Cardiac muscle cell (in vitro differentiated cells and primary cell): ENCODE results near the gene ADAMTS6. TPM values are rescaled to one million over a fixed set of nuclear protein-coding genes. Genes with fewer than 3 reads are reported as not detected.
"Not testable (repeated sequence)": the region's sequence is repeated elsewhere in the genome, so short reads cannot be mapped to it uniquely, and the experiment has no call there.

Experiments used
- DNase-seq, 2 donors: peaks; one replicate each; pipeline versions ENCODE4 v3.0.0 to v3.0.0-alpha.2; 2010 to 2017; ENCODE audit warnings: low read depth in 1 of 2, low spot score in 1 of 2
- H3K27ac ChIP-seq: fragments of 200-600 bp; sonication (generic); 2 replicates; pipeline ENCODE4 v1.5.1; 2016
- H3K27me3 ChIP-seq: fragments of 200-600 bp; sonication (generic); 2 replicates; pipeline ENCODE4 v1.6.0; 2016; ENCODE audit warnings: control low read depth
- H3K36me3 ChIP-seq: fragments of 200-600 bp; sonication (generic); 2 replicates; pipeline ENCODE4 v1.5.1; 2016; ENCODE audit warnings: control low read depth
- H3K4me1 ChIP-seq: fragments of 200-600 bp; sonication (generic); 2 replicates; pipeline ENCODE4 v1.8.1; 2017; ENCODE audit warnings: low read depth, mild to moderate bottlenecking, mixed run types
- H3K4me3 ChIP-seq: fragments of 200-600 bp; sonication (generic); 2 replicates; pipeline ENCODE4 v1.5.1; 2016; ENCODE audit warnings: mild to moderate bottlenecking
- H3K9me3 ChIP-seq: fragments of 200-600 bp; sonication (generic); 2 replicates; pipeline ENCODE4 v1.5.1; 2017; ENCODE audit warnings: low read depth, mild to moderate bottlenecking, control low read depth
- polyA plus RNA-seq: library from polyadenylated mRNA; unstranded; fragments of >200 nt; fragmentation: Nextera tagmentation; extraction: Ambion mirVana; gene quantifications from 2 replicates; pipeline ENCODE4 v1.2.1, GENCODE V29; 2016
- total RNA-seq: library from RNA; depleted of rRNA; stranded (reverse); fragments of >200 nt; gene quantifications from 2 replicates; pipeline ENCODE4 v1.2.3, GENCODE V29; 2016
- TF ChIP-seq, protein P1 (sequence below): IDR thresholded peaks from 2 replicates; pipeline ENCODE4 v1.5.1; 2012; ENCODE audit warnings: low read depth, mild to moderate bottlenecking, low read length

The ADAMTS6 gene
- total and polyA plus RNA-seq, 2 experiments from 2014 or later, result 3.3 to 21.2 TPM

DNA sequence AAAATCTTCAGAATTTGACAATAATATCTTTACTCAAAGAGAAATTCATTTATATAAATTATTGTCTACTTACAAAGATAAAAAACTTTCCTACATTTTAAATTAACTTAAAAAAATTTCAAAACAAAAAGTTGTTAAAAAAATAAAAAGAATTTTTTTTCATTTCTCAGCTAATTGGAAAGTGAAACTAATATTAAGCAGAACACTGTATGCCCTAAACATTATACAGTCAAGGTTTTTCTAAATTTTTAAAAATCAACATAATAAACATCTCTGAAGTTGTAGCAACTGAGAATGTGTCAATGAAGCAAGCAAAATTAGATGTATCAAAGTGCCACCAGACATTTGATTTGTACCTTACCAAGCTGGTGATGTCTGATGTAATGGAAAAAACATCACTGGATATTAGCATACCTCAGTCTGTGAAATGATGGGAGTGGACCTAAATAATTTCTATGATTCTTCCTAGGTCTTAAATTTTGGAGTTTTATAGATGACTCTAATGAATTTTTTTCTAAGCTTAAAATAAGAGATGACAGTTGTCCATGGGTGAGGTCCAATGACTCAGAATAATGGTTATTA, 290.1 kb downstream of the ADAMTS6 start:
- Histone ChIP-seq H3K4me1 (no peaks in the 10 kb centered on the region), H3K27ac (no peak overlapping the region), H3K36me3 (peaks cover 2% of the 10 kb centered on the region), H3K9me3 (no peaks in the 10 kb centered on the region), H3K4me3 (no peak overlapping the region), H3K27me3 (no peaks in the 10 kb centered on the region)
- TF ChIP-seq, protein P1, sequence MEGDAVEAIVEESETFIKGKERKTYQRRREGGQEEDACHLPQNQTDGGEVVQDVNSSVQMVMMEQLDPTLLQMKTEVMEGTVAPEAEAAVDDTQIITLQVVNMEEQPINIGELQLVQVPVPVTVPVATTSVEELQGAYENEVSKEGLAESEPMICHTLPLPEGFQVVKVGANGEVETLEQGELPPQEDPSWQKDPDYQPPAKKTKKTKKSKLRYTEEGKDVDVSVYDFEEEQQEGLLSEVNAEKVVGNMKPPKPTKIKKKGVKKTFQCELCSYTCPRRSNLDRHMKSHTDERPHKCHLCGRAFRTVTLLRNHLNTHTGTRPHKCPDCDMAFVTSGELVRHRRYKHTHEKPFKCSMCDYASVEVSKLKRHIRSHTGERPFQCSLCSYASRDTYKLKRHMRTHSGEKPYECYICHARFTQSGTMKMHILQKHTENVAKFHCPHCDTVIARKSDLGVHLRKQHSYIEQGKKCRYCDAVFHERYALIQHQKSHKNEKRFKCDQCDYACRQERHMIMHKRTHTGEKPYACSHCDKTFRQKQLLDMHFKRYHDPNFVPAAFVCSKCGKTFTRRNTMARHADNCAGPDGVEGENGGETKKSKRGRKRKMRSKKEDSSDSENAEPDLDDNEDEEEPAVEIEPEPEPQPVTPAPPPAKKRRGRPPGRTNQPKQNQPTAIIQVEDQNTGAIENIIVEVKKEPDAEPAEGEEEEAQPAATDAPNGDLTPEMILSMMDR, result no peak
- peak in 1 of 2 donors; percentile 44 for DNase-seq

DNA sequence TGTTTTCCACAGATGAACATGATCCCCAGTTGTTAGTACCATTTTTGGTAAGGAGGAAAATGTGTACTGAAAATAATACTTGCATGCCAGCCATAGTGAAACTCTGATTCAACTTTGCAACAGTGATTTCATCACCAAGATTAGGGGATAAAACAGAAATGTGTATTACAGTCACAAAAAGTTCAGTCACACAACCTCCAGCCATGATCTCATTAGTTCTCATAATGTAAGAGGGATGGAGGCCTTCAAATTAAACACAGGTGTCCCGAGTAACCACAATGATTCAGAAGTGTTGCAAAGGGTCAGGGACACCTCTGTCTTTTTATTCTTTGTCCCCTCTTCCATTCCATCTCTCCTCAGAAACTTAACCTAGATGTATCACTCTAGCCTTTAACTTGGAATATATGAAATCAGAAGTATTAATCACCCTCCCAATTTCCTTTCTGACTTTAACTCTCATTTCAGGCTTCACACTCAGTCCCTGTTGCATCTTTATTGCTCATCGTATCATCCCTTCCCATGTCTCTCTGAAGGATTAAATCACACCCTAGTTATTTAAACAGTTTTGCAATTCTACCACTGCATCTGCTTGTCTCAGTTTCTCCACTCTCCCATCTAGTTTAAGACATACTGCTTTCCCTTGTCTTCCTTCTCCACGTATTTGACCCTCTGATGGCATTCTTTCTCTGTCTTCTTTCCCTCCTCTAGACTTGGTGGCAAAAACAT, 291.2 kb downstream of the ADAMTS6 start:
- peak in 1 of 2 donors; percentile 89 for DNase-seq
- TF ChIP-seq, protein P1, result no peak
- Histone ChIP-seq H3K27ac (no peak overlapping the region), H3K4me3 (no peak overlapping the region), H3K27me3 (no peaks in the 10 kb centered on the region), H3K36me3 (no peaks in the 10 kb centered on the region), H3K9me3 (no peaks in the 10 kb centered on the region), H3K4me1 (no peaks in the 10 kb centered on the region)

DNA sequence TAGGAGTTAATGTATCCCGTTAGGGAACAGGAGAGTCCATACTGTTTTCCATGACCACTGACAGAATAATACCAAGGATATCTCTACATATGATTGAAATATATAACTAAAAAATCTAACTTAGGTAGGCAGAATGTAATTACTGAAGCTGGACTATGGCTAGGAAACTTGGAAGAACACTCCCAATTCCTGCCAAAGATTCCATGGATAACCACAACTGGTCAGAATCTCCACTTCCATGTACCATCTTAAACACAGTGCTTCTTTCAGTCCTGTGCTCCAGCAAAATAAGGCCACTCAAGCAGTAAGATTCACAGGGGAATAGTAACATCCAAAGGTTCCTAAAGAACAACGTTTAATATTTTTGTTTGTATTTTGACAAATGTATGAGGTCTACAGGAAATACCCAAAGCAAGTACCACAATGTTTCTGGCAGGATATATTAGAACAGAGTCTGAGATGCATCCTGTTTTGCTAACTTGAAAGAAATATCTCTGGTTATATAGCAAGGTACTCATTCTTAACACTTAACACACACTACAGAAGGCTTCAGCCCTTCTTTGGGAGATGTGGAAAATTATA, 295.0 kb downstream of the ADAMTS6 start:
- no peaks in the 10 kb centered on the region for H3K36me3 ChIP-seq
- DNase-seq, result no peak
- H3K27ac ChIP-seq, result no peak overlapping the region

DNA sequence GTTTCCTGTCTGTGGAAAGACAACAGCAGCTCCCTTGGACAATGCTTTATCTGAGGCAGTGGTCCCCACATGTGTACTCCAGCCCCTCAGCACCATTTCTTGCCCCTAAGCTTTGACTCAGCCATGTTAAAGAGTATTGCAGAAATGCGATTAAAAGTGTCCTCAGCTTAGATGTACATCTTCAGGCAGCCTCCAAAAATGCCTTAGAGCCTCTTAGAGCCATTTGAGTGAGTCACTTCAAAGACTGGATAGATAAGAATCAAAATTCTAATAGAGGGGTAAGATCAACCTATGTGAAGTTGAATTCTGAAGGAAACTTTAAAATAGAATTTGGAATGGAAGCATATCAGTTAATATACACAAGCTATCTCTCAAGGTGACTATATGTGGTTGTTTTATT, 296.3 kb downstream of the ADAMTS6 start:
- Histone ChIP-seq H3K9me3 (no peaks in the 10 kb centered on the region), H3K27ac (peak overlapping the region; percentile 14), H3K4me3 (no peak overlapping the region), H3K27me3 (no peaks in the 10 kb centered on the region), H3K36me3 (no peaks in the 10 kb centered on the region), H3K4me1 (no peaks in the 10 kb centered on the region)
- no peak for DNase-seq
- TF ChIP-seq, protein P1, result no peak

More for the DNA sequence above, 295.0 kb downstream of the ADAMTS6 start:
- no peaks in the 10 kb centered on the region for H3K27me3 ChIP-seq
- H3K9me3 ChIP-seq, result no peaks in the 10 kb centered on the region
- no peaks in the 10 kb centered on the region for H3K4me1 ChIP-seq
- no peak overlapping the region for H3K4me3 ChIP-seq
- TF ChIP-seq, protein P1, result no peak

- Histone ChIP-seq H3K4me3 (no peak overlapping the region), H3K9me3 (no peaks in the 10 kb centered on the region), H3K4me1 (no peaks in the 10 kb centered on the region), H3K36me3 (no peaks in the 10 kb centered on the region), H3K27ac (peak overlapping the region; percentile 14), H3K27me3 (no peaks in the 10 kb centered on the region)
- DNase-seq, result peak in 1 of 2 donors; percentile 41
- TF ChIP-seq, protein P1, result no peak
Observed at GRCh38 chr5:65184780-65185179, 296.9 kb downstream of the ADAMTS6 start.

DNA sequence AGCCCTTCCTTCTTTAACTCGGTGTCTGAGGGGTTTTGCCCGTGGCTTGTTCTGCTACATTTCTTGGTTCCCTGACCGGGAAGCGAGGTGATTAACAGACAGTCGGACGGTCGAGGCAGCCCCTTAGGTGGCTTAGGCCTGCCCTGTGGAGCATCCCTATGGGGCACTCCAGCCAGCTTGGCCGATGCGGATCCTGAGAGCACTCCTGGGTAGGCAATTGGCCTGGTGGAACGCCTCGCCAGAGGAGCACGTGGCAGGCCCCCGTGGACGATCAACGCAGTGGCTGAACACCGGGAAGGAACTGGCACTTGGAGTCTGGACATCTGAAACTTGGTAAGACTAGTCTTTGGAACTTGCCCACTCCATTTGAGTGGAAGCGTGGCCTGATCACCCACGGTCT, 307.5 kb downstream of the ADAMTS6 start:
- H3K36me3 ChIP-seq, H3K27me3 ChIP-seq, H3K27ac ChIP-seq, H3K9me3 ChIP-seq, DNase-seq, H3K4me1 ChIP-seq, H3K4me3 ChIP-seq: not testable (repeated sequence)
